ENCODE results near the gene PSME3. TPM values are rescaled to one million over a fixed set of nuclear protein-coding genes. Genes with fewer than 3 reads are reported as not detected.
A peak's percentile ranks its signal among the peaks of the same experiment; 100 is the strongest.

Gene PSME3
- total RNA-seq, 1 experiment from 2014 or later, result 222 TPM

DNA sequence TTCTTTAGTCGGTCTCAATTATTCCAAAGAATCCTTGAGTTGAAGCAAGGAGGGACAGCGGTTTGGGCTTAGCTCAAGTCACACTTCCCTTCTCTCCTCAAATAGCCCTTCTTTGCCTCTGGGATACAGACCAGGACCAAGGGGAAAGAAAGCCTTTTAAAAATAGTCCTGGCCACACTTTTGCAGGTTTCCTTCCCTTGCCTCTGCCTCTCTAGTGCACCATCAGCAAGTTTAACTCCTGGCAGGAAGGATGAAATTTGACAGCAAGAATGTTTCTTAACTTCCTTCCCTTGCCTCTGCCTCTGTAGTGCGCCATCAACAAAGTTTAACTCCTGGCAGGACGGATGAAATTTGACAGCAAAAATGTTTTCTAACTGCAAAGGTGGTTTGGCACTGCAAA lies 60.2 kb downstream of the PSME3 start:
- no peaks in the 10 kb centered on the region for H3K23me2 ChIP-seq (ENCODE audit: insufficient read length, low read depth, low read length, poor library complexity, severe bottlenecking)
- no peak overlapping the region for H4K91ac ChIP-seq (ENCODE audit: insufficient read length, low read depth, low read length)
- no peak overlapping the region for H3K56ac ChIP-seq (ENCODE audit: insufficient read length, low read depth, low read length)
- no peaks in the 10 kb centered on the region for H3K79me2 ChIP-seq (ENCODE audit: insufficient read depth, low read length)
- H3K4me2 ChIP-seq (ENCODE audit: insufficient read depth, insufficient read length, low read length), result no peak overlapping the region
- H3K23ac ChIP-seq (ENCODE audit: insufficient read length, low read depth, low read length), result no peak overlapping the region
- H2AFZ ChIP-seq (ENCODE audit: low read length), result peak overlapping the region; percentile 85
- H2AK5ac ChIP-seq (ENCODE audit: insufficient read length, low read length), result no peak overlapping the region
- no peak overlapping the region for H2BK12ac ChIP-seq (ENCODE audit: insufficient read length, low read depth, low read length)
- no peaks in the 10 kb centered on the region for H3K27me3 ChIP-seq (ENCODE audit: insufficient read depth, low read length)
- Mint-ChIP-seq H3K4me3 (no peak overlapping the region), H3K27me3 (ENCODE audit: low read depth) (peaks cover 6% of the 10 kb centered on the region), H3K36me3 (ENCODE audit: insufficient read depth in 1 of 3, low read depth in 3 of 3) (no peaks in the 10 kb centered on the region), H3K4me1 (peaks cover 13 to 17% of the 10 kb centered on the region in 2 experiments), H3K27ac (peak overlapping the region in 1 of 3 experiments; percentile 23; a peak in 2 of 7 replicates), H3K9me3 (peaks cover 0 to 2% of the 10 kb centered on the region in 2 experiments; a peak in 1 of 5 replicates)
- no peak overlapping the region for H3K18ac ChIP-seq (ENCODE audit: insufficient read length, low read depth, low read length)
- no peak overlapping the region for H2BK20ac ChIP-seq (ENCODE audit: low read depth, low read length, poor library complexity, severe bottlenecking)
- no peak overlapping the region for H3K4ac ChIP-seq (ENCODE audit: low read depth, low read length)
- H3K4me1 ChIP-seq (ENCODE audit: insufficient read depth, low read length), result no peaks in the 10 kb centered on the region; the same call in 1 of the 2 replicates
- no peak overlapping the region for H2BK15ac ChIP-seq (ENCODE audit: low read depth, low read length)
- no peak overlapping the region for H2BK5ac ChIP-seq (ENCODE audit: insufficient read length, low read length)
- no peaks in the 10 kb centered on the region for H3K79me1 ChIP-seq (ENCODE audit: insufficient read depth, low read depth, low read length, poor library complexity, severe bottlenecking)
- no CpG with 5 or more reads among the region's 4 CpGs for WGBS (ENCODE audit: extremely low coverage, insufficient read length, low lambda C conversion rate)
- TF ChIP-seq, protein P1, sequence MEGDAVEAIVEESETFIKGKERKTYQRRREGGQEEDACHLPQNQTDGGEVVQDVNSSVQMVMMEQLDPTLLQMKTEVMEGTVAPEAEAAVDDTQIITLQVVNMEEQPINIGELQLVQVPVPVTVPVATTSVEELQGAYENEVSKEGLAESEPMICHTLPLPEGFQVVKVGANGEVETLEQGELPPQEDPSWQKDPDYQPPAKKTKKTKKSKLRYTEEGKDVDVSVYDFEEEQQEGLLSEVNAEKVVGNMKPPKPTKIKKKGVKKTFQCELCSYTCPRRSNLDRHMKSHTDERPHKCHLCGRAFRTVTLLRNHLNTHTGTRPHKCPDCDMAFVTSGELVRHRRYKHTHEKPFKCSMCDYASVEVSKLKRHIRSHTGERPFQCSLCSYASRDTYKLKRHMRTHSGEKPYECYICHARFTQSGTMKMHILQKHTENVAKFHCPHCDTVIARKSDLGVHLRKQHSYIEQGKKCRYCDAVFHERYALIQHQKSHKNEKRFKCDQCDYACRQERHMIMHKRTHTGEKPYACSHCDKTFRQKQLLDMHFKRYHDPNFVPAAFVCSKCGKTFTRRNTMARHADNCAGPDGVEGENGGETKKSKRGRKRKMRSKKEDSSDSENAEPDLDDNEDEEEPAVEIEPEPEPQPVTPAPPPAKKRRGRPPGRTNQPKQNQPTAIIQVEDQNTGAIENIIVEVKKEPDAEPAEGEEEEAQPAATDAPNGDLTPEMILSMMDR (conservative IDR thresholded peaks at IDR 0.05), result no peak
- no peaks in the 10 kb centered on the region for H4K20me1 ChIP-seq (ENCODE audit: control insufficient read depth, insufficient read depth, insufficient read length)
- H2BK120ac ChIP-seq (ENCODE audit: low read depth, low read length, poor library complexity, severe bottlenecking), result no peak overlapping the region
- no peak overlapping the region for H3K27ac ChIP-seq (ENCODE audit: insufficient read length, low read depth, low read length)
- no peak overlapping the region for H4K5ac ChIP-seq (ENCODE audit: insufficient read length, low read depth, low read length)
- H3T11ph ChIP-seq (ENCODE audit: low read length), result no peak overlapping the region
- H3K9me3 ChIP-seq (ENCODE audit: control insufficient read depth, low read depth, low read length), result no peaks in the 10 kb centered on the region
- no peak overlapping the region for H4K8ac ChIP-seq (replicated peaks; ENCODE audit: insufficient read length, low read depth, low read length)
- no peak overlapping the region for H3K9ac ChIP-seq (ENCODE audit: extremely low read depth, insufficient read length, low read length)
- H3K14ac ChIP-seq (ENCODE audit: insufficient read depth, low read length), result no peak overlapping the region
- no peak for DNase-seq

Small RNA genes lying within 50 kb of the gene (microRNA-seq; reads per million reads assigned to microRNA genes)
- not detected for gene MIR6781 (ENCODE audit: borderline microRNAs expressed)

Other genes starting within 250 kb of the PSME3 start
- 47.3 and 51.1 TPM in 2 replicates for gene RETREG3, start 224.0 kb upstream of the PSME3 start, total RNA-seq (2021)
- gene TUBG1, start 223.7 kb upstream of the PSME3 start, total RNA-seq (2021), result 117 and 122 TPM in 2 replicates
- 20.4 and 22.0 TPM in 2 replicates for gene TUBG2, start 174.1 kb upstream of the PSME3 start, total RNA-seq (2021)
- 21.4 and 22.3 TPM in 2 replicates for gene PLEKHH3, start 156.4 kb upstream of the PSME3 start, total RNA-seq (2021)
- 1.0 TPM in 2 replicates for gene CCR10, start 151.6 kb upstream of the PSME3 start, total RNA-seq (2021)
- 7.5 and 7.7 TPM in 2 replicates for gene CNTNAP1, start 150.9 kb upstream of the PSME3 start, total RNA-seq (2021)
- 17.9 and 18.6 TPM in 2 replicates for gene EZH1, start 88.4 kb upstream of the PSME3 start, total RNA-seq (2021)
- 10.9 and 11.7 TPM in 2 replicates for gene RAMP2, start 72.2 kb upstream of the PSME3 start, total RNA-seq (2021)
- 111 and 113 TPM in 2 replicates for gene VPS25, start 59.9 kb upstream of the PSME3 start, total RNA-seq (2021)
- gene WNK4, start 52.8 kb upstream of the PSME3 start, total RNA-seq (2021), result 1.9 and 2.6 TPM in 2 replicates
- 74.2 and 76.9 TPM in 2 replicates for gene COA3, start 34.7 kb upstream of the PSME3 start, total RNA-seq (2021)
- gene CNTD1, start 34.5 kb upstream of the PSME3 start, total RNA-seq (2021), result not detected in 2 replicates
- gene BECN1, start 9.1 kb upstream of the PSME3 start, total RNA-seq (2021), result 60.1 and 69.2 TPM in 2 replicates
- gene AOC2, start 11.2 kb downstream of the PSME3 start, total RNA-seq (2021), result 5.7 and 7.1 TPM in 2 replicates
- 2.6 and 2.8 TPM in 2 replicates for gene AOC3, start 17.8 kb downstream of the PSME3 start, total RNA-seq (2021)
- not detected in 2 replicates for gene G6PC1, start 67.4 kb downstream of the PSME3 start, total RNA-seq (2021)
- gene AARSD1, start 131.1 kb downstream of the PSME3 start, total RNA-seq (2021), result 65.1 and 68.7 TPM in 2 replicates
- gene PTGES3L, start 146.7 kb downstream of the PSME3 start, total RNA-seq (2021), result 4.0 and 4.2 TPM in 2 replicates
- 18.3 and 18.8 TPM in 2 replicates for gene RUNDC1, start 147.2 kb downstream of the PSME3 start, total RNA-seq (2021)
- 1,514 and 1,552 TPM in 2 replicates for gene RPL27, start 165.0 kb downstream of the PSME3 start, total RNA-seq (2021)
- gene IFI35, start 173.4 kb downstream of the PSME3 start, total RNA-seq (2021), result 3.1 and 4.2 TPM in 2 replicates
- 262 and 274 TPM in 2 replicates for gene VAT1, start 189.0 kb downstream of the PSME3 start, total RNA-seq (2021)
- gene RND2, start 191.8 kb downstream of the PSME3 start, total RNA-seq (2021), result 47.8 and 50.7 TPM in 2 replicates